Psoas muscle (tissue), 8 donors: ENCODE data around the gene CYP24A1. TPM values are rescaled to one million over a fixed set of nuclear protein-coding genes. Genes with fewer than 3 reads are reported as not detected.

Experiments used
- ATAC-seq, 4 donors: fragments of 200-7000 bp; cut with Tn5 transposase; one replicate each; pipeline ENCODE4 v1.9.1; 2020; ENCODE audit warnings: moderate library complexity in 3 of 4, mild to moderate bottlenecking in 2 of 4
- DNase-seq, 2 donors: peaks; one replicate each; pipeline ENCODE4 v3.0.0-alpha.2; 2020
- H3K27ac ChIP-seq: fragments of 200-600 bp; one replicate; pipeline ENCODE4 v1.8.0; 2022
- H3K27me3 ChIP-seq, 3 donors: fragments of 200-600 bp in 1 of 3; one replicate each; pipeline versions ENCODE4 v1.6.1 to v1.8.0; 2013 to 2022; ENCODE audit warnings: low read length in 2 of 3, mild to moderate bottlenecking in 2 of 3, moderate library complexity in 1 of 3; ENCODE audit not compliant: insufficient read depth in 3 of 3
- H3K36me3 ChIP-seq, 2 donors: fragments of 200-600 bp in 1 of 2; one replicate each; pipeline versions ENCODE4 v1.6.1 to v1.8.0; 2013 to 2022; ENCODE audit warnings: low read depth in 1 of 2, mild to moderate bottlenecking in 1 of 2, moderate library complexity in 1 of 2; ENCODE audit not compliant: insufficient read depth in 1 of 2
- H3K4me1 ChIP-seq: fragments of 200-600 bp; one replicate; pipeline ENCODE4 v1.8.0; 2022
- H3K4me3 ChIP-seq: fragments of 200-600 bp; one replicate; pipeline ENCODE4 v1.8.0; 2022; ENCODE audit warnings: mild to moderate bottlenecking
- H3K9me3 ChIP-seq: fragments of 200-600 bp; one replicate; pipeline ENCODE4 v1.8.0; 2022
- CTCF ChIP-seq: fragments of 200-600 bp; IDR thresholded peaks from one replicate; pipeline ENCODE4 v1.8.0; 2022; ENCODE audit warnings: antibody characterized with exemption
- WGBS, 3 donors: extraction: QIAGEN DNeasy Blood & Tissue Kit; methylation state at CpG; one replicate each; pipeline versions ENCODE4 v1.1.6 to v1.1.7; 2013; 5-methylcytosine and 5-hydroxymethylcytosine counted together
- intact Hi-C, 2 donors: fragments of 100-400 bp; cut with DNase I; formaldehyde crosslinking; loops; one replicate each; pipeline versions ENCODE4 v1.11.0 to v1.14.2; 2022
- polyA plus RNA-seq, 3 donors: library from polyadenylated mRNA; stranded (reverse); fragments of 200-250 nt; gene quantifications; one replicate each; pipeline ENCODE4 v1.2.3, GENCODE V29; 2013
- total RNA-seq, 4 donors: library from RNA; stranded (reverse); fragmentation: NEBNext Ultra II Directional in 2 of 4; extraction: Animal tissue kit (Norgen Biotek cat#: 25700) in 2 of 4; gene quantifications; one replicate each; pipeline versions ENCODE4 v1.2.1 to v1.2.4, GENCODE V29; 2021 to 2023
- donor health status: healthy with polysubstance abuse.
- donor health status: DM: no; HTN: no; CAD: no; lungs with moderate emphysema.
- donor health status: Bipolar disorder and iron deficiency.
- donor health status: healthy.
- donor health status: DM: yes; HTN: yes; CAD: no.
- donor health status: DM: no; HTN: no; CAD: no.
- donor health status: DM: no; HTN: no; CAD: no.
- donor health status: DM: yes; HTN: yes; CAD: no.

Gene CYP24A1
- total and polyA plus RNA-seq, 7 donors = 0.03 TPM; not detected in 6

GRCh38 chr20:54166987-54167662 lies 6.7 kb downstream of the CYP24A1 start:
- Histone ChIP-seq H3K27me3 (peaks cover 0 to 57% (median 11%) of the 10 kb centered on the region in 3 donors), H3K27ac (no peak overlapping the region), H3K4me3 (no peak overlapping the region), H3K4me1 (no peaks in the 10 kb centered on the region), H3K36me3 (no peaks in the 10 kb centered on the region), H3K9me3 (no peaks in the 10 kb centered on the region)
- DNase-seq (no peak), ATAC-seq (no peak)
- WGBS, 3 donors = 91 to 93% (median 92%) methylated on average over 7 of the region's 7 CpGs
- intact Hi-C loops = no loop called here
- no peak for TF ChIP-seq CTCF

- Histone ChIP-seq H3K27me3 (peaks cover 0 to 44% (median 13%) of the 10 kb centered on the region in 3 donors), H3K4me3 (no peak overlapping the region), H3K27ac (no peak overlapping the region), H3K9me3 (no peaks in the 10 kb centered on the region), H3K36me3 (no peaks in the 10 kb centered on the region), H3K4me1 (no peaks in the 10 kb centered on the region)
- DNase-seq (no peak), ATAC-seq (no peak)
- intact Hi-C loops = no loop called here
- TF ChIP-seq CTCF = no peak
- 64 to 75% (median 69%) methylated on average over 2 of the region's 2 CpGs for WGBS, 3 donors
These were observed 8.0 kb downstream of the CYP24A1 start for GRCh38 chr20:54165803-54166202.

GRCh38 chr20:54165014-54165413 lies 8.8 kb downstream of the CYP24A1 start:
- H3K27me3 ChIP-seq = peaks cover 0 to 37% (median 13%) of the 10 kb centered on the region in 3 donors
- 92 to 94% (median 94%) methylated on average over 9 of the region's 9 CpGs for WGBS, 3 donors
- intact Hi-C loops = no loop called here
- H3K36me3 ChIP-seq = no peaks in the 10 kb centered on the region
- H3K9me3 ChIP-seq = no peaks in the 10 kb centered on the region
- TF ChIP-seq CTCF = no peak
- no peak overlapping the region for H3K4me3 ChIP-seq
- H3K4me1 ChIP-seq = no peaks in the 10 kb centered on the region
- ATAC-seq (no peak), DNase-seq (no peak)
- no peak overlapping the region for H3K27ac ChIP-seq

DNA sequence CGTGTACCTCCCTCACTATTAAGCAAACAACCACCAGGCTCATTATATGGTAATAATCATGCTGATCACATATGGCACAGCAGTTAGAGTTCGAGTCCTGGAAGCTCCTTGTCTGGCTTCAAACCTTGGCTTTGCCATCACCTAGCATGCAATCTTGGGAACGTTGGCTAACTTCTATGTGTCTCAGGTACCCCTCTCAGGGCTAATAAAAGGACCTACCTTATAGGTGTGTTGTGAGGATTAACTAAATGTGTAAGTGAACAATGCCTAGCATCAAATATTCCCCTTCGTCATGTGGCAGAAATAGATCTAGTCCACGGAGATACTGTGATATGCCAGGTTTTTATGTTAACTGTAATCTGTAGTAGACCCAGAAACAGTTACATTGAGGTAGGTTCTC lies 10.4 kb downstream of the CYP24A1 start:
- Histone ChIP-seq H3K4me3 (no peak overlapping the region), H3K36me3 (no peaks in the 10 kb centered on the region), H3K4me1 (no peaks in the 10 kb centered on the region), H3K27me3 (peaks cover 4 to 29% (median 10%) of the 10 kb centered on the region in 3 donors), H3K9me3 (no peaks in the 10 kb centered on the region), H3K27ac (no peak overlapping the region)
- WGBS, 3 donors = 84 to 93% (median 89%) methylated on average over 5 of the region's 5 CpGs
- intact Hi-C loops = no loop called here
- DNase-seq (no peak), ATAC-seq (no peak)
- TF ChIP-seq CTCF = no peak
